Kidney epithelial cell (primary cell): ENCODE data around the gene SHF. TPM values are rescaled to one million over a fixed set of nuclear protein-coding genes. Genes with fewer than 3 reads are reported as not detected.

Experiments used
- DNase-seq: peaks from one replicate; pipeline ENCODE4 v3.0.0-alpha.2; 2010; ENCODE audit warnings: low read depth
- H3K27me3 ChIP-seq: 2 replicates; pipeline ENCODE4 v1.6.0; 2011; ENCODE audit warnings: low read length; ENCODE audit not compliant: control insufficient read depth, insufficient read depth
- H3K36me3 ChIP-seq: 2 replicates; pipeline ENCODE4 v1.5.1; 2011; ENCODE audit warnings: low read length; ENCODE audit not compliant: control insufficient read depth, insufficient read depth
- H3K4me3 ChIP-seq: 2 replicates; pipeline ENCODE4 v1.5.1; 2011; ENCODE audit warnings: low read depth, mild to moderate bottlenecking, control low read depth, low read length
- CTCF ChIP-seq: IDR thresholded peaks from 2 replicates; pipeline ENCODE4 v1.5.1; 2011; ENCODE audit warnings: mild to moderate bottlenecking, moderate library complexity, low read length, control low read depth, inconsistent platforms; ENCODE audit not compliant: insufficient read depth, poor library complexity, severe bottlenecking
- total RNA-seq: library from RNA; depleted of rRNA; stranded (reverse); fragments of >200 nt; gene quantifications from 2 replicates; pipeline ENCODE4 v1.2.3, GENCODE V29; 2015

Gene SHF
- total RNA-seq, 1 donor from 2014 or later = 1.6 TPM

GRCh38 chr15:45143056-45143455 lies 44.7 kb downstream of the SHF start:
- no peaks in the 10 kb centered on the region for H3K36me3 ChIP-seq
- peaks cover 5% of the 10 kb centered on the region for H3K27me3 ChIP-seq
- no peak overlapping the region for H3K4me3 ChIP-seq
- no peak for TF ChIP-seq CTCF
- DNase-seq = no peak

- H3K4me3 ChIP-seq = no peak overlapping the region
- H3K27me3 ChIP-seq = peaks cover 12% of the 10 kb centered on the region
- H3K36me3 ChIP-seq = no peaks in the 10 kb centered on the region
- DNase-seq = no peak
- no peak for TF ChIP-seq CTCF
Measured at GRCh38 chr15:45141386-45141785, 46.4 kb downstream of the SHF start.

- Histone ChIP-seq H3K4me3 (no peak overlapping the region), H3K36me3 (no peaks in the 10 kb centered on the region), H3K27me3 (peaks cover 18% of the 10 kb centered on the region)
- DNase-seq = no peak
- no peak for TF ChIP-seq CTCF
Measured at GRCh38 chr15:45140557-45141250, 47.1 kb downstream of the SHF start.

GRCh38 chr15:45139770-45140169 lies 48.0 kb downstream of the SHF start:
- Histone ChIP-seq H3K27me3 (peaks cover 21% of the 10 kb centered on the region), H3K4me3 (no peak overlapping the region), H3K36me3 (no peaks in the 10 kb centered on the region)
- DNase-seq = no peak
- TF ChIP-seq CTCF = no peak

GRCh38 chr15:45138814-45139765 lies 48.7 kb downstream of the SHF start:
- Histone ChIP-seq H3K36me3 (no peaks in the 10 kb centered on the region), H3K27me3 (peaks cover 27% of the 10 kb centered on the region), H3K4me3 (no peak overlapping the region)
- no peak for DNase-seq
- no peak for TF ChIP-seq CTCF
